ENCODE data around the gene PDIA2. TPM values are rescaled to one million over a fixed set of nuclear protein-coding genes. Genes with fewer than 3 reads are reported as not detected.

The PDIA2 gene
- total RNA-seq, 1 experiment from 2014 or later, result not detected

- Histone ChIP-seq H3K4me2 (no peak overlapping the region), H2AFZ (no peak overlapping the region), H3K27me3 (ENCODE audit: insufficient read depth, low read depth) (peaks cover 8% of the 10 kb centered on the region), H3K79me2 (ENCODE audit: low read depth) (no peaks in the 10 kb centered on the region), H3K4me3 (no peak overlapping the region), H3K4me1 (replicated peaks; ENCODE audit: insufficient read depth) (no peaks in the 10 kb centered on the region), H3K27ac (no peak overlapping the region), H3K9me3 (ENCODE audit: insufficient read depth, low read depth) (no peaks in the 10 kb centered on the region), H3F3A (ENCODE audit: insufficient read depth, low read depth) (0 out of 2 replicates have a peak, but pooled peaks cover 5% of the 10 kb centered on the region), H3K9me2 (ENCODE audit: insufficient read depth) (no peaks in the 10 kb centered on the region), H4K20me1 (ENCODE audit: insufficient read depth) (no peaks in the 10 kb centered on the region), H3K36me3 (ENCODE audit: low read depth) (no peaks in the 10 kb centered on the region)
- ChIA-PET POLR2A (ENCODE audit: unreplicated experiment) (interaction anchor here (0.6 to 0.7 kb wide), 3 partner anchors 10 to 123 kb away, joined by 3 to 5 read pairs (median 4); no protein-coding TSS in a partner anchor), CTCF (no interaction called here)
- DNase-seq, result no peak
- intact Hi-C loops (cut with micrococcal nuclease; ENCODE audit: unreplicated experiment), result no loop called here
- no TSS peak for BruUV-seq (replicated peaks)
- no peak for TF ChIP-seq CTCF (conservative IDR thresholded peaks at IDR 0.05)
- no peak for TF ChIP-seq EZH2 (IDR thresholded peaks at IDR 0.05; ENCODE audit: low read depth)
Measured at GRCh38 chr16:269061-269796, 13.7 kb upstream of the PDIA2 start.

- Histone ChIP-seq H3K79me2 (ENCODE audit: low read depth) (no peaks in the 10 kb centered on the region), H3K27ac (no peak overlapping the region), H3K4me2 (no peak overlapping the region), H3K4me1 (replicated peaks; ENCODE audit: insufficient read depth) (no peaks in the 10 kb centered on the region), H4K20me1 (ENCODE audit: insufficient read depth) (no peaks in the 10 kb centered on the region), H3K9me2 (ENCODE audit: insufficient read depth) (no peaks in the 10 kb centered on the region), H3K9me3 (ENCODE audit: insufficient read depth, low read depth) (no peaks in the 10 kb centered on the region), H3F3A (ENCODE audit: insufficient read depth, low read depth) (0 out of 2 replicates have a peak, but pooled peaks cover 5% of the 10 kb centered on the region), H3K27me3 (ENCODE audit: insufficient read depth, low read depth) (peaks cover 14% of the 10 kb centered on the region), H3K4me3 (no peak overlapping the region), H3K36me3 (ENCODE audit: low read depth) (no peaks in the 10 kb centered on the region), H2AFZ (no peak overlapping the region)
- DNase-seq, result no peak
- ChIA-PET CTCF (no interaction called here), POLR2A (ENCODE audit: unreplicated experiment) (no interaction called here)
- BruUV-seq (replicated peaks), result no TSS peak
- TF ChIP-seq CTCF (conservative IDR thresholded peaks at IDR 0.05), result no peak
- TF ChIP-seq EZH2 (IDR thresholded peaks at IDR 0.05; ENCODE audit: low read depth), result no peak
- intact Hi-C loops (cut with micrococcal nuclease; ENCODE audit: unreplicated experiment), result no loop called here
Measured at GRCh38 chr16:270381-271255, 12.3 kb upstream of the PDIA2 start.

DNA sequence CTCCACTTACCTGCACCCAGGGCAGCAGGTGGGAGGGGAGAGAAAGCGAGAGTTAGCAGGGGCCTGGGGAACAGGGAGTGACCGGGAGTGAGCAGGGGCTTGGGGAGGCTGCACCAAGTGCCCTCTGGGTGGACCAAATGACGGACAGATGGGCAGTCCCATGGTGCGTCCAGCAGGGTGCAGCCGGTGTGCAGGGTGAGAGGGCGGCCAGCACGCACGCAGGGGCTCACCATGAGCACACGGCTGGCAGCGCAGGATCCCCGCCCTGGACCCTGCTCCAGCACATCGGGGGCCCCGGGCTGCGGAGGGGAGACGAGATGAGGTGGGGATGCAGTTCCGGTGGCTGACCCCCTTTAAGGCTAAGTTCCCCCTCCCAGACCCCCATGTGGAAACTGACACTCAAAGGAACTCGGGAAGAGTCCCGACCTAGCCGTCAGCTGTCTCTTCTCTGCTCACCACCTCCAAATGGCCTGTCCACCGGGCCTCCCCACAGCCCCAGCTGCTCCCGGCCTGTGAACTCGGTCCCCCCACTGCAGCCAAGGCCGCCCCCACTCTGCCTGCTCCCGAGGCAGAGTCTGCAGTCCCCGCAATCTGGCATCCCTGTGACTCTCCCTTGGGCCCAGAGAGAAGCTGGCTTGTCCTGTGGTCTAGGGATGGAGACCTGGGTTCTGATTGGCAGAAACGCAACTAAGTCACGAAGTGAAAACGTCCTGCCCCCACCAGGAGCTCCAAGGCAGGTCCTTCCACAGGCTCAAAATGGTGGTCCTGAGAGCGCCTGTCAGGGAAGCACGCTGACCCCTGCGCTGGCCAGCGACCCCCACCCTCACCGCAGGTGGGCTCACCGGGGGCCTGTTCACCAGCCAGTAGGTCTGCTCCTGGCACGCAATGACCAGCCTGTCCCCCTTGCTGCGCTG is 10.1 kb upstream of the PDIA2 start:
- ChIA-PET POLR2A (ENCODE audit: unreplicated experiment) (interaction anchor here (0.5 kb wide), 1 partner anchor 80 kb away, joined by 7 read pairs; the partner anchor contains the start of gene AXIN1), CTCF (no interaction called here)
- no peaks in the 10 kb centered on the region for H3K4me1 ChIP-seq (replicated peaks; ENCODE audit: insufficient read depth)
- intact Hi-C loops (cut with micrococcal nuclease; ENCODE audit: unreplicated experiment), result no loop called here
- no peak overlapping the region for H2AFZ ChIP-seq
- no peaks in the 10 kb centered on the region for H3K79me2 ChIP-seq (ENCODE audit: low read depth)
- no peak for TF ChIP-seq CTCF (conservative IDR thresholded peaks at IDR 0.05)
- no peak for TF ChIP-seq EZH2 (IDR thresholded peaks at IDR 0.05; ENCODE audit: low read depth)
- H3K9me3 ChIP-seq (ENCODE audit: insufficient read depth, low read depth), result no peaks in the 10 kb centered on the region
- H4K20me1 ChIP-seq (ENCODE audit: insufficient read depth), result no peaks in the 10 kb centered on the region
- H3K9me2 ChIP-seq (ENCODE audit: insufficient read depth), result no peaks in the 10 kb centered on the region
- no peak overlapping the region for H3K4me3 ChIP-seq
- peaks cover 14% of the 10 kb centered on the region for H3K27me3 ChIP-seq (ENCODE audit: insufficient read depth, low read depth)
- DNase-seq, result no peak
- 0 out of 2 replicates have a peak, but pooled peaks cover 5% of the 10 kb centered on the region for H3F3A ChIP-seq (ENCODE audit: insufficient read depth, low read depth)
- no TSS peak for BruUV-seq (replicated peaks)
- H3K36me3 ChIP-seq (ENCODE audit: low read depth), result no peaks in the 10 kb centered on the region
- H3K27ac ChIP-seq, result no peak overlapping the region
- no peak overlapping the region for H3K4me2 ChIP-seq
